Measurements from ENCODE around the gene PKNOX2.

PKNOX2 gene

DNA sequence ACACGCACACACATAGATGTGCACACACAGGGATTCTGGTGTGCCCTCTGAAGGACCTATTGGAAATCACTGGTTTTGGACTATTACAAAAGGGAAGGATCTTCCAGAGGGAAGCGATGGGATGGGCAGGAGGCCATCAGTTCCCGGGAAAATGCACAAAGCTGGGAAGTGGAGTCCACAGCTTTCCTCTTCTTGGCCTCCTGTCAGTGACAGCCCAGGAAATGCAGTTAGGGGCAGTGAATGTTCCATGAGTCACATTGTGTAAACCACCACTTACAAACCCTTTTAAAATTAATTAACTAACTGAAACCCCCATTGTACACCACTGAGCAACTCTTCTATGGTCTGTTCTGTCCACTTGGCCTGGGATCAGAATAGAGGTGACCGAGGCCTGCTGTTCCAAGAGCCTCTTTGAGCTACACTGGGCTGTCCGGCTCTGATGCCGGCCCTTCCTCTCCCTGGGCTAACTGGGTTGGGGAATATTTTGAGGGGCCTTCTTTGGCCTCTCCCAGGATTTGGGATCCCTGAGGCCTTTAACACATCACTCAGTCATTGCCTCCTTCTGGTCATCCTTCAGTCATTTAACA, 193.8 kb downstream of the PKNOX2 start:
- no peak for DNase-seq (ENCODE audit: low spot score in 2 of 2)
- Mint-ChIP-seq H3K27me3 (no peaks in the 10 kb centered on the region), H3K9me3 (no peaks in the 10 kb centered on the region), H3K27ac (ENCODE audit: low read depth) (no peak overlapping the region), H3K36me3 (ENCODE audit: insufficient read depth) (peaks cover 2% of the 10 kb centered on the region), H3K4me1 (peaks cover 8% of the 10 kb centered on the region), H3K4me3 (no peak overlapping the region)
- ATAC-seq (replicated peaks; ENCODE audit: extremely low read depth, poor library complexity, severe bottlenecking): no peak

DNA sequence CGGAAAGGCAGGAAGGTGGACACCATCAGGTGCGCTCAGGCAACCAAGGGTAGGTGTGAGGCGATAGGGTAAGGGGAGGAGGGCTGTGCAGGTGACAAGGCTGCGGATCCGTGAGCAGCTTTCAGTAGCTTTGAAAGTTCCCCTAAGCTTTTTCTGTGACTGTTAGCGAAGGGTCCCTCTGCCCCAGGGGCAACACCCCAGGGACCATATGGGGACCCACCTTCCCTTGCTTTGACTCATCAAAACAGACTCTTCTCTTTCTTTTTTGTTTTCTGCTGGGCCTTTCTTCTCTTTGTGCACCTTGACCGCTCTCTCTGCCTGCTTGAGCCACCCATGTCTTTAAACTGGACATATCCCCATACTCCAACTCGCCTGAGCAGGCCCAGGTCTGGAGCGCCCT, 194.6 kb downstream of the PKNOX2 start:
- ATAC-seq (replicated peaks; ENCODE audit: extremely low read depth, poor library complexity, severe bottlenecking) (no peak), DNase-seq (ENCODE audit: low spot score in 2 of 2) (no peak)
- Mint-ChIP-seq H3K4me3 (no peak overlapping the region), H3K27ac (ENCODE audit: low read depth) (no peak overlapping the region), H3K36me3 (ENCODE audit: insufficient read depth) (peaks cover 2% of the 10 kb centered on the region), H3K9me3 (no peaks in the 10 kb centered on the region), H3K27me3 (no peaks in the 10 kb centered on the region), H3K4me1 (peaks cover 8% of the 10 kb centered on the region)

DNA sequence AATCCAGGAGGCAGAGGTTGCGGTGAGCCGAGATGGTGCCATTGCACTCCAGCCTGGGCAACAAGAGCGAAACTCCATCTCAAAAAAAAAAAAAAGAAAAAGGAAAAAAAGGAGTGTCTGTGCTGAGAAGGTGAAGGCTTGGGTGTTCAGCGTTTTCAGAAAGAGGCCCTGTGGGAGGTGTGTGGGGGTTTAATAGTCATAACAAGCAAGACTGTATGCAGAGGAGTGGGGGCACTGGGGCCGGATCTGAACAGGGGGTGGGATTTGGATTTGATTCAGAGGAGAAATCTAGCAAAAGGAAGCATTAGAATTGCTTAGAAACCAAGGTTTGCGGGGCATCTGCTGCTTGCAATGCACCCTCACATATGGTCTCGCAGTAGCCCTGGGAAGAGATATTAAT, 195.5 kb downstream of the PKNOX2 start:
- no peak overlapping the region for H3K4me3 Mint-ChIP-seq
- ATAC-seq (replicated peaks; ENCODE audit: extremely low read depth, poor library complexity, severe bottlenecking) (no peak), DNase-seq (ENCODE audit: low spot score in 2 of 2) (no peak)
- H3K27me3 Mint-ChIP-seq: peaks cover 9% of the 10 kb centered on the region
- H3K27ac Mint-ChIP-seq (ENCODE audit: low read depth): no peak overlapping the region
- no peaks in the 10 kb centered on the region for H3K9me3 Mint-ChIP-seq
- peaks cover 8% of the 10 kb centered on the region for H3K4me1 Mint-ChIP-seq
- peaks cover 2% of the 10 kb centered on the region for H3K36me3 Mint-ChIP-seq (ENCODE audit: insufficient read depth)

DNA sequence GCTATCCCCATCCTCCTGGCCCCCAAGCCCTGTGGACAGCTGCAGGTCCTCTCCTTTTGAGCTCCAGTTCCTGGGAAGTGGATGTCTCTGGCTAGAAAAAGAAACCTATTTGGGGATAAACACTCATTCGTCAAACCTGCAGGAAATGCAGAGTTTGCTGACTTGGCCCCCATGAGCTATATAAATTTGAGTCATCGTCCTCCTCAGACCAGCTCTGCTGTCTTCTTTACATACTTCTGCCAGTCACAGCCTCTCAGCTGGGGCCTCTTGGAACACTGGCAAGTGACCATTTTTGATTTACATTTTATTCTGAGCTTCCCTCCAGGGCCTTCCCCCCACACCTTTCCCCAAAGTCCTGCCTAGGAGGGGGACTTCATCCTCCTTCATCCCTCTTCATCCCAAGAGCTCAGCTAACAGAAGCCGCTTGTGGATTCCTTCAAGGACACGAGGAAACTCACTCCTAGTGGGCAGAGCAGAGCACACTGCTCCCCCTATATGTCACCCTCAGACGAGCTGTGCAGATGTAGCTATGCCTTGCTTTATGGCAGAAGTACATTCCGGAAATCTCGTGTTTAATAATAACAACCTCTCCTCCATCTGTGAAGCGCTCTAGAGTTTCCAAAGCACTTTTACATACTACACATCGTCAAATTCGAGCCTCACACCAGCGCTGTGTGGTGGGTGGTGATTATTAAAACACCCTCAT, 199.7 kb downstream of the PKNOX2 start:
- Mint-ChIP-seq H3K27me3 (peaks cover 29% of the 10 kb centered on the region), H3K36me3 (ENCODE audit: insufficient read depth) (peaks cover 1% of the 10 kb centered on the region), H3K27ac (ENCODE audit: low read depth) (no peak overlapping the region), H3K4me3 (no peak overlapping the region), H3K9me3 (no peaks in the 10 kb centered on the region), H3K4me1 (no peaks in the 10 kb centered on the region)
- ATAC-seq (replicated peaks; ENCODE audit: extremely low read depth, poor library complexity, severe bottlenecking) (no peak), DNase-seq (ENCODE audit: low spot score in 2 of 2) (no peak)

DNA sequence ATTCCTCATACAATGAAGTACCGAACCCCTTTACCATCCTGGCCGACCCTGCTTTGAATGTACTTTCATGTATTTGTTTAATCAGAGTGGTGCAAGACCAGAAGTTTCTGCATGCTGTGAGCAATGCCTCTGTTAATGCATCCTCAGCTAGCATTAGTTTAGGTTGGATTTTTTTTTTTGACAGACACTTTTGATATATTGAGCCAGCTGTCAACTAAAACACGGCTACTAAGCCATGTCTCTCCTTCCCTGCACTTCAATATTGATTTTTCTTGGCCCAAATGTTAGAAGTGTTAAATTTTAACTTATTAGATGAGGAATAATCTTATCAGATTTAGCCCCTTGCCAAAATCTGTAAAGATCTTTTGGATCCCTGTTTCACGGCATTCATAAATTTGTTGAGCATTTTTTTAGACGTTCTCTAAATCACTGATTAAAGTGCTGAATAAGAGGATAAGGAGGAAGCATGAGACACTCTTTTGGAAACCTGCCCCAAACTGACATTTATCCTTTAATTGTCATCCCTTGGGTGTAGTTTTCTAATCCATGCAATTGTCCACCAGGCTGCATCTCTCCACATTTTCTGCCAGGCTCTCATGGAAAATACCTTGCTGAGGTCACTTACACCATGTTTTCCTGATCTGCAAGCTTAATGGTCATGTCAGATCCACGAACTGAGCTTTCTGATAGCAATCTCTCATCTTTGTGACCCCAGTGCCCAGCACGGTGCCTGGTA, 200.8 kb downstream of the PKNOX2 start:
- Mint-ChIP-seq H3K27me3 (peaks cover 32% of the 10 kb centered on the region), H3K4me1 (no peaks in the 10 kb centered on the region), H3K4me3 (no peak overlapping the region), H3K36me3 (ENCODE audit: insufficient read depth) (peaks cover 1% of the 10 kb centered on the region), H3K27ac (ENCODE audit: low read depth) (no peak overlapping the region), H3K9me3 (no peaks in the 10 kb centered on the region)
- ATAC-seq (replicated peaks; ENCODE audit: extremely low read depth, poor library complexity, severe bottlenecking) (no peak), DNase-seq (ENCODE audit: low spot score in 2 of 2) (no peak)

DNA sequence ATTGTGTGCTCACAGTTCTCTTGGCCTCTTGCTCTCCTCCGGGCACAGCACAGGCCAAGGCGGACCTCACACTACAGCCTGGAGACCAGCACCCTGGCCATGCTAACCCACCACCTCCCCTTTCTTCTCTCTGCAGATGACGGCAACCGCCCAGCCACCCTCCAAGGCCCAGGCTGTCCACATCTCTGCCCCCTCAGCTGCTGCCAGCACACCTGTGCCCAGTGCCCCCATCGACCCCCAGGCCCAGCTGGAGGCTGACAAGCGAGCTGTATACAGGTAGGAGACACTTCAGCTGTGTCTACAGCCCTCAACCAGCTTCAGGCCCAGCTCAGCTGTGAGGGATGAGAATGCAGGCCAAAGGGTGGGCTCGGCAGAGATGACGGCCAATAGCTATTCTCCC, 203.2 kb downstream of the PKNOX2 start:
- Mint-ChIP-seq H3K4me3 (no peak overlapping the region), H3K36me3 (ENCODE audit: insufficient read depth) (peaks cover 1% of the 10 kb centered on the region), H3K27me3 (peaks cover 55% of the 10 kb centered on the region), H3K4me1 (no peaks in the 10 kb centered on the region), H3K9me3 (no peaks in the 10 kb centered on the region), H3K27ac (ENCODE audit: low read depth) (no peak overlapping the region)
- ATAC-seq (replicated peaks; ENCODE audit: extremely low read depth, poor library complexity, severe bottlenecking) (no peak), DNase-seq (ENCODE audit: low spot score in 2 of 2) (no peak)

DNA sequence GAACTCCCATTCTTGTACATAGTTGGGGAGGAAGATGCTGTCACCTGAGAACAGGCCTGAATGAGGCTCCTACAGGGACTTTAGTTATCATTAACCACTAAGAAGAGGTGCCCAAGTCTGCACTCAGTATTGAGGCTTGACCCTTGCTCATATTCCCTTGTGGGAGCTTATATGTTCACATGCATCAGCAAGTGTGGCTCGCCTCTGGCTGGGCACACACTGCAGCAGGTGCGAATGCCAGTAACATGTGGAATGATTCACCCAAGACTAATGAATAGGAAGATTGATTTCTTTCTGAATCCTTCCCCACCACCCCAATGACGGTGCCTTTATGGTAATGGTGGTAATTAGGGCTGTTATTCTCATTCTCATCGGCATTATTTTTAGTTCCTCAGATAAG, 204.2 kb downstream of the PKNOX2 start:
- no peak for ATAC-seq (replicated peaks; ENCODE audit: extremely low read depth, poor library complexity, severe bottlenecking)
- Mint-ChIP-seq H3K36me3 (ENCODE audit: insufficient read depth) (peaks cover 1% of the 10 kb centered on the region), H3K4me1 (no peaks in the 10 kb centered on the region)

DNA sequence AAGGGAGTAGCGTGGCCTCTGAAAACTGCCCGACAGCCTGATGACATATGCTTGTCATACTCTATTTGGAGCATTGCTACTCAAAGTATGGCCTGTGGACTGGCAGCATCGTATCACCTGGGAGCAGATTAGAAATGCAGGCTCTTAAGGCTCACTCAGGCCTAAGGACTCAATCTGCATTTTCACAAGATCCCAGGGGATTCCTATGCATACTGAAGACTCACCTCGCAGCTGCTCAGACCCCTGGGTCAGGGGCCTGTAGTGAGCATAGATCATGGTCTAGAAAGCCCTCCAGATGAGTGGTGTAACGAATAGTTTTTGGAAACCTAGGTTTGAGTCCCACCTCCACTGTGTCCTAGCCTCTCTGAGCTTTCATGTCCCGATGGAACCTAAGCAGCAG, 205.3 kb downstream of the PKNOX2 start:
- Mint-ChIP-seq H3K9me3 (no peaks in the 10 kb centered on the region), H3K27me3 (peaks cover 63% of the 10 kb centered on the region)

More for the DNA sequence above, 204.2 kb downstream of the PKNOX2 start:
- Mint-ChIP-seq H3K4me3 (no peak overlapping the region), H3K27me3 (peaks cover 66% of the 10 kb centered on the region), H3K9me3 (no peaks in the 10 kb centered on the region), H3K27ac (ENCODE audit: low read depth) (no peak overlapping the region)
- DNase-seq (ENCODE audit: low spot score in 2 of 2): no peak

DNA sequence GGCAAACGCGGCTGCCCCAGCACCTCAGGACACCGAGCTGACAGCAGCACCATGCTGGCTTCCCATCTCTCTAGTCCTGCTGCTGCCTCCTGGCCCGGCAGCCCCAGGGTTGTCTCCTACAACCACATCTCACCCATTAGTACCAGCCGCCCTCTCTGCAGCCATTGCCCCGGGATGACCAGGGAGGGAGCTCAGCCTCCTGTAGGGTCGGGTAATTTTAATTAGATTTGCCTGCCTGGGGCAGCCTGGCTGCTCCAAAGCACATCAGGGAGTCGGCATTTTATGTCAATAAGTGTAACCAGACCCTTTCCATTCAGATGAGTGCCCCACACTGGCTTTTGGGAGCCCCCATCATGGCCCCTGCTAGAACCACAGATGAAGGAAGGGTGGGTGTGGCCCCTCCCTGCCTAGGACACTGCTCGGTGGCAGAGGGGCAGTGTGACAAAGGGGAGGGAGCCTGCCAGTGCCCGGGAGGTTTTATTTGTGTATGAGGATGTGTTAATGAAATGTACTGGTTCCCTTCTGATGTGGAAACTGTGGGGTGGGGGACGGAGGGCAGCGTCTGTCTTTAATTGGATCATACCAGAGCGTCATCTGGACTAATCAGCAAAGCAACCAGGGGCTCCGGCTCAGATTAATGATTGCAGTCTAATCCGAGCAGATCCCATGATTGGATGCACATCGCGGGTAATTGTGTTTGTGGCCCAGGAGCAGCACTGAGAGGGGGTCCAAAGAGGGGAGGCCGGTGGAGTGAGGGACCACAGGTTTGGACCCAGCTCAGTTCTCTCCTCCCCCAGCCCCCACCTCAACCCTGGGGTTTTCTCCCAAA, 206.2 kb downstream of the PKNOX2 start:
- DNase-seq (ENCODE audit: low spot score in 2 of 2): no peak
- Mint-ChIP-seq H3K4me1 (no peaks in the 10 kb centered on the region), H3K27ac (ENCODE audit: low read depth) (no peak overlapping the region), H3K27me3 (peaks cover 63% of the 10 kb centered on the region), H3K36me3 (ENCODE audit: insufficient read depth) (peaks cover 1% of the 10 kb centered on the region), H3K4me3 (no peak overlapping the region), H3K9me3 (no peaks in the 10 kb centered on the region)
- ATAC-seq (replicated peaks; ENCODE audit: extremely low read depth, poor library complexity, severe bottlenecking): no peak

More for the DNA sequence above, 205.3 kb downstream of the PKNOX2 start:
- H3K4me1 Mint-ChIP-seq: no peaks in the 10 kb centered on the region
- no peak overlapping the region for H3K4me3 Mint-ChIP-seq
- H3K27ac Mint-ChIP-seq (ENCODE audit: low read depth): no peak overlapping the region
- H3K36me3 Mint-ChIP-seq (ENCODE audit: insufficient read depth): peaks cover 1% of the 10 kb centered on the region
- ATAC-seq (replicated peaks; ENCODE audit: extremely low read depth, poor library complexity, severe bottlenecking) (no peak), DNase-seq (ENCODE audit: low spot score in 2 of 2) (no peak)

DNA sequence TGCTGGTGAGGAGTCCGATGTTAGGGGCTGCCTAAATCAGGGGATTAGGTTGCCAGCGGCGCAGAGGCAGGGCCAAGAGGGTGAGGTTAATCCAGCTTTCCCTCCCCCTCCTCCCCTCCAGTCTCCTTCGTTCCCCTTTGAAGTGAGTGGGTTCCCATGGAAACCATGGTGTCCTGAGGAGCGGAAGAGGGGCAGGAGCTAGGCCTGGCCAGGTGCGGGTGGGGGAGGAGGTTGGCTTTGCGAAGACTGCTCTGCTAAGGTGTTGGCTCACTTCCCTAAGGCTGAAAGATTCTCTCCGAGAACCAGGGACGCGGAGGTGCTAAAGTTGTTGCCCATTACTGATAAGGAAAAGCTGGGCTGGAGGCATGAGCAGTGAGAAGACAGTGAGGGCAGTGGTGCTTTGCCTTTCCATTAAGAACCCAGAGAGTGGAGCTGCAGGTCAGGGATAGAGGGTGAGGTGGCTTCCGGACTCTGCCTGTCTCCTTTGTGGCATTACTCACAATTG, 206.9 kb downstream of the PKNOX2 start:
- Mint-ChIP-seq H3K4me3 (no peak overlapping the region), H3K9me3 (no peaks in the 10 kb centered on the region), H3K27me3 (peaks cover 67% of the 10 kb centered on the region), H3K36me3 (ENCODE audit: insufficient read depth) (peaks cover 1% of the 10 kb centered on the region), H3K27ac (ENCODE audit: low read depth) (no peak overlapping the region), H3K4me1 (no peaks in the 10 kb centered on the region)
- DNase-seq (ENCODE audit: low spot score in 2 of 2) (no peak), ATAC-seq (replicated peaks; ENCODE audit: extremely low read depth, poor library complexity, severe bottlenecking) (no peak)

DNA sequence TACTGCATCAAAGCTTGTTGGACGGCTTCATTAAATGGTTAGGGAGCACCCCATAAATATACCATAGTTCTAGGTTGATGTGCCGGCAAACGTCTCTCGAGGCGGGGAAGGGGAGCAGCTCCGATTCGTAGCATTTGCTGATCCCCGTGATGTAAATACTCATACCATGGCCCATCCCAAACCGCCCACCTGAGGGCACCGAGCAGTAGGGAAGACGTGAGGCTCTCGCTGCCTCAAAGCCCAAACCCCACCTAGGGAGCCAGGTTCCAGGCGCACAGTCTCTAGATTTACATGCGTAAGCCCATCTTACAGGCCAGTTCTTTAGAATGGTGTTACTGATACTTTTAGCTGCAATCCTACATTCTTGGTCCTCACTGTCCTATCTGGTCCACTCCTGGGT, 207.5 kb downstream of the PKNOX2 start:
- ATAC-seq (replicated peaks; ENCODE audit: extremely low read depth, poor library complexity, severe bottlenecking): no peak

DNA sequence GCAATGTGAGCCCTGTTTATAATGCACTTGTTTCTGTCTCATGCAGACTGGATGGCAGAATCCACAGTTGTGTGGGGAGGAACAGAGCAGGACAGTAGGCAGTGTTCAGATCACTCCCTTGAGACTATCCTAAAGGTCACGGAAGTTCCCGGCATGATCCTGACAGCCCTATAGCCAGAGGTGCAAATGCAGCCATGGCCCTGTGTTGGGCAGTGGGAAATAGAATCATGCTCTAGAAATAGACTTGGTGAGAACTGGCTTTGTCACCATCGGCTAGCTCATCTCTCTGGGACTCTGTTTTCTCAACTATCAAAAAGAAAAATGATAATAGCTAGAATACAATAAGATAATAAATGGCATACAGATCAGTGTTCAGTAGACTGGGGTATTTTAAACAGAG, 208.4 kb downstream of the PKNOX2 start:
- Mint-ChIP-seq H3K36me3 (ENCODE audit: insufficient read depth) (peaks cover 1% of the 10 kb centered on the region), H3K4me1 (no peaks in the 10 kb centered on the region), H3K4me3 (no peak overlapping the region), H3K27me3 (peaks cover 78% of the 10 kb centered on the region), H3K27ac (ENCODE audit: low read depth) (no peak overlapping the region), H3K9me3 (no peaks in the 10 kb centered on the region)
- no peak for DNase-seq (ENCODE audit: low spot score in 2 of 2)
- no peak for ATAC-seq (replicated peaks; ENCODE audit: extremely low read depth, poor library complexity, severe bottlenecking)

More for the DNA sequence above, 207.5 kb downstream of the PKNOX2 start:
- Mint-ChIP-seq H3K36me3 (ENCODE audit: insufficient read depth) (peaks cover 1% of the 10 kb centered on the region), H3K27me3 (peaks cover 73% of the 10 kb centered on the region), H3K9me3 (no peaks in the 10 kb centered on the region), H3K4me1 (no peaks in the 10 kb centered on the region), H3K27ac (ENCODE audit: low read depth) (no peak overlapping the region), H3K4me3 (no peak overlapping the region)
- DNase-seq (ENCODE audit: low spot score in 2 of 2): no peak
